Fibroblast of pulmonary artery (primary cell): Measurements from ENCODE around the gene SLC11A2.
A peak's percentile ranks its signal among the peaks of the same experiment; 100 is the strongest.
"Not testable (repeated sequence)": the region's sequence is repeated elsewhere in the genome, so short reads cannot be mapped to it uniquely, and the experiment has no call there.

Experiments used
- DNase-seq: peaks from one replicate; pipeline ENCODE4 v3.0.0-alpha.2; 2010; ENCODE audit warnings: low read depth
- H3K4me3 ChIP-seq: replicated peaks from 2 replicates; pipeline ENCODE4 v1.5.1; 2011; ENCODE audit warnings: low read depth, mild to moderate bottlenecking, control low read depth, low read length, moderate library complexity
- CTCF ChIP-seq: IDR thresholded peaks from 2 replicates; pipeline ENCODE4 v1.5.1; 2011; ENCODE audit warnings: mild to moderate bottlenecking, control low read depth, low read length, inconsistent platforms; ENCODE audit errors: missing control alignments

SLC11A2 gene

GRCh38 chr12:50934981-50935807 lies 91.0 kb downstream of the SLC11A2 start:
- peak; percentile 68 for DNase-seq
- no peak for TF ChIP-seq CTCF
- no peak overlapping the region for H3K4me3 ChIP-seq

GRCh38 chr12:50934371-50934851 lies 91.8 kb downstream of the SLC11A2 start:
- no peak for TF ChIP-seq CTCF
- peak; percentile 48 for DNase-seq
- H3K4me3 ChIP-seq, result no peak overlapping the region

GRCh38 chr12:50933459-50934124 lies 92.6 kb downstream of the SLC11A2 start:
- no peak overlapping the region for H3K4me3 ChIP-seq
- peak; percentile 19 for DNase-seq
- TF ChIP-seq CTCF, result no peak

GRCh38 chr12:50932787-50933280 lies 93.3 kb downstream of the SLC11A2 start:
- DNase-seq, result no peak
- H3K4me3 ChIP-seq, result no peak overlapping the region

GRCh38 chr12:50930477-50930876 lies 95.7 kb downstream of the SLC11A2 start:
- H3K4me3 ChIP-seq, DNase-seq: not testable (repeated sequence)

More at GRCh38 chr12:50932787-50933280, 93.3 kb downstream of the SLC11A2 start:
- TF ChIP-seq CTCF, result no peak

- H3K4me3 ChIP-seq, result no peak overlapping the region
- DNase-seq, result no peak
- no peak for TF ChIP-seq CTCF
Measured at GRCh38 chr12:50929831-50930230, 96.4 kb downstream of the SLC11A2 start.
